ENCODE data around the gene KRT6A. TPM values are rescaled to one million over a fixed set of nuclear protein-coding genes. Genes with fewer than 3 reads are reported as not detected.

Gene KRT6A
- total and polyA plus RNA-seq, 4 donors = 0.02 to 0.05 TPM; not detected in 2

DNA sequence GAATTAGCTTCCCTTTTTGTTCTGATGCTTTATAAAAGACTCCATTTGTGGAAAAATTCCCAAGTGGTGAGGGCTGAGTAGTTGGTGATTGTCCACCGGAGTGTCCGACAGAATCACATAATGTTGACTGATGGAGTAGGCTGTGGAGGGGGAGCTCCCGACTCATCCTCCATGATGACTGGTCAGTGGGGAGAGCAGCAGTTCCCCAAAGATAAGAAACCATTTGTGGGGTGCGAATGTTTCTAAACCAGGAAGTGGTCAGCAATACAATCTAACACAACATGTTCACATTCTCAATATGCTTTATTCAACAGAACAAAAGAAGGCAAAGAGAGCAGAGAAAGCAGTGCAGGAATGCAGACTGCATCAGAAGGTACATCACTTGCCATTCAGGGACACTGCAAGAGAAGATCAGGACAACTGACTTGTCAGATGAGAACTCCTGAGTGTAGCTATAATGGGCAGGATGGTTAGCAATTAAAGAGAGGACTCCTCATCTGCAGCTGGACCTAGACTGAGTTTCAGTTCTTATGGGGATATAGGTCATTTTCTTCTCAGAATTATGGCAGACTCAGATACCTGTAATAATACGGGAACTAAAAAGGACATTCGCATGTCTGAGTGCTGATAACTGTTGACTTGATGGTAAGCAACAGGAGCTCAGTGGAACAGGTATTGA, 46.6 kb downstream of the KRT6A start:
- no peak for DNase-seq (ENCODE audit: low spot score)
- H3K27me3 ChIP-seq (ENCODE audit: control insufficient read depth in 4 of 4, insufficient read depth in 4 of 4, low read length in 3 of 4) = peaks cover 0 to 2% (median 0%) of the 10 kb centered on the region in 4 donors
- no peak overlapping the region for H3K27ac ChIP-seq (ENCODE audit: low read depth in 1 of 2, low read length in 2 of 2)
- WGBS = 87% methylated on average over 6 of the region's 6 CpGs
- no peaks in the 10 kb centered on the region for H3K9me3 ChIP-seq (ENCODE audit: control insufficient read depth in 4 of 4, low read length in 3 of 4)
- H3K9ac ChIP-seq (ENCODE audit: low read depth in 1 of 2, low read length in 2 of 2) = no peak overlapping the region
- no peaks in the 10 kb centered on the region for H3K36me3 ChIP-seq (ENCODE audit: control insufficient read depth in 4 of 4, insufficient read depth in 3 of 4, low read depth in 1 of 4, low read length in 3 of 4)
- TF ChIP-seq YY1 (IDR thresholded peaks at IDR 0.05) = no peak
- TF ChIP-seq, protein P1, sequence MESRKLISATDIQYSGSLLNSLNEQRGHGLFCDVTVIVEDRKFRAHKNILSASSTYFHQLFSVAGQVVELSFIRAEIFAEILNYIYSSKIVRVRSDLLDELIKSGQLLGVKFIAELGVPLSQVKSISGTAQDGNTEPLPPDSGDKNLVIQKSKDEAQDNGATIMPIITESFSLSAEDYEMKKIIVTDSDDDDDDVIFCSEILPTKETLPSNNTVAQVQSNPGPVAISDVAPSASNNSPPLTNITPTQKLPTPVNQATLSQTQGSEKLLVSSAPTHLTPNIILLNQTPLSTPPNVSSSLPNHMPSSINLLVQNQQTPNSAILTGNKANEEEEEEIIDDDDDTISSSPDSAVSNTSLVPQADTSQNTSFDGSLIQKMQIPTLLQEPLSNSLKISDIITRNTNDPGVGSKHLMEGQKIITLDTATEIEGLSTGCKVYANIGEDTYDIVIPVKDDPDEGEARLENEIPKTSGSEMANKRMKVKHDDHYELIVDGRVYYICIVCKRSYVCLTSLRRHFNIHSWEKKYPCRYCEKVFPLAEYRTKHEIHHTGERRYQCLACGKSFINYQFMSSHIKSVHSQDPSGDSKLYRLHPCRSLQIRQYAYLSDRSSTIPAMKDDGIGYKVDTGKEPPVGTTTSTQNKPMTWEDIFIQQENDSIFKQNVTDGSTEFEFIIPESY (IDR thresholded peaks at IDR 0.05) = no peak
- no peak for TF ChIP-seq NR2F2 (IDR thresholded peaks at IDR 0.05)
- no peaks in the 10 kb centered on the region for H3K4me1 ChIP-seq (ENCODE audit: control insufficient read depth in 4 of 4, insufficient read depth in 4 of 4, low read length in 3 of 4)
- H3K4me3 ChIP-seq (ENCODE audit: low read depth in 1 of 3, low read length in 3 of 3) = no peak overlapping the region

DNA sequence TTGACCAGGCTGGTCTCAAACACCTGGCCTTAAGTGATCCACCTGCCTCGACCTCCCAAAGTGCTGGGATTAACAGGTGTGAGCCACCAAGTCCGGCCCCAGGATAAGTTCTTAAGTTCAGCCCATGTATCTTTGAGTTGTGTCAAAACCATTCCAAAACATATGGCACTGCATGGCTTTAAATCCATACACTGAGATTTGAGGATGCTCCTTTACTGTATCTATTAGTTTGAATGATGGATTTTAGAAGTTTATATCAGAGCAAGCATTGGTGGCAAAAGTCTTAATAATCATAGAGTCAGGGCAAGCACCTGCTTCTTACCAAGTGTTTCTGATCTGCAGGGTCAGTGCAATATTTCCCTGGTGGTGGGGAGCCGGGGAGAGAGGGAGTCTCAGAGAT, 47.2 kb downstream of the KRT6A start:
- Histone ChIP-seq H3K4me3 (ENCODE audit: low read depth in 1 of 3, low read length in 3 of 3) (no peak overlapping the region), H3K27me3 (ENCODE audit: control insufficient read depth in 4 of 4, insufficient read depth in 4 of 4, low read length in 3 of 4) (peaks cover 0 to 4% (median 0%) of the 10 kb centered on the region in 4 donors), H3K36me3 (ENCODE audit: control insufficient read depth in 4 of 4, insufficient read depth in 3 of 4, low read depth in 1 of 4, low read length in 3 of 4) (no peaks in the 10 kb centered on the region), H3K9me3 (ENCODE audit: control insufficient read depth in 4 of 4, low read length in 3 of 4) (no peaks in the 10 kb centered on the region), H3K9ac (ENCODE audit: low read depth in 1 of 2, low read length in 2 of 2) (no peak overlapping the region), H3K27ac (ENCODE audit: low read depth in 1 of 2, low read length in 2 of 2) (no peak overlapping the region), H3K4me1 (ENCODE audit: control insufficient read depth in 4 of 4, insufficient read depth in 4 of 4, low read length in 3 of 4) (no peaks in the 10 kb centered on the region)
- TF ChIP-seq GABPA (IDR thresholded peaks at IDR 0.05 in 1 of 2, conservative IDR thresholded peaks at IDR 0.05 in 1 of 2) = no peak
- TF ChIP-seq RXRA (IDR thresholded peaks at IDR 0.05) = no peak
- no peak for TF ChIP-seq NR2F2 (IDR thresholded peaks at IDR 0.05)
- TF ChIP-seq, protein P2, sequence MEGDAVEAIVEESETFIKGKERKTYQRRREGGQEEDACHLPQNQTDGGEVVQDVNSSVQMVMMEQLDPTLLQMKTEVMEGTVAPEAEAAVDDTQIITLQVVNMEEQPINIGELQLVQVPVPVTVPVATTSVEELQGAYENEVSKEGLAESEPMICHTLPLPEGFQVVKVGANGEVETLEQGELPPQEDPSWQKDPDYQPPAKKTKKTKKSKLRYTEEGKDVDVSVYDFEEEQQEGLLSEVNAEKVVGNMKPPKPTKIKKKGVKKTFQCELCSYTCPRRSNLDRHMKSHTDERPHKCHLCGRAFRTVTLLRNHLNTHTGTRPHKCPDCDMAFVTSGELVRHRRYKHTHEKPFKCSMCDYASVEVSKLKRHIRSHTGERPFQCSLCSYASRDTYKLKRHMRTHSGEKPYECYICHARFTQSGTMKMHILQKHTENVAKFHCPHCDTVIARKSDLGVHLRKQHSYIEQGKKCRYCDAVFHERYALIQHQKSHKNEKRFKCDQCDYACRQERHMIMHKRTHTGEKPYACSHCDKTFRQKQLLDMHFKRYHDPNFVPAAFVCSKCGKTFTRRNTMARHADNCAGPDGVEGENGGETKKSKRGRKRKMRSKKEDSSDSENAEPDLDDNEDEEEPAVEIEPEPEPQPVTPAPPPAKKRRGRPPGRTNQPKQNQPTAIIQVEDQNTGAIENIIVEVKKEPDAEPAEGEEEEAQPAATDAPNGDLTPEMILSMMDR (IDR thresholded peaks at IDR 0.05; ENCODE audit: low read depth, low read length, missing input control) = no peak
- no peak for TF ChIP-seq HNF4A (conservative IDR thresholded peaks at IDR 0.05)
- no peak for TF ChIP-seq TAF1 (conservative IDR thresholded peaks at IDR 0.05)
- no peak for TF ChIP-seq EGR1 (IDR thresholded peaks at IDR 0.05; ENCODE audit: low read depth in 2 of 2)
- no peak for TF ChIP-seq HNF4G (IDR thresholded peaks at IDR 0.05)
- TF ChIP-seq, protein P1 (IDR thresholded peaks at IDR 0.05) = no peak
- no peak for TF ChIP-seq RAD21 (IDR thresholded peaks at IDR 0.05)
- no peak for TF ChIP-seq YY1 (IDR thresholded peaks at IDR 0.05)
- TF ChIP-seq, protein P3, sequence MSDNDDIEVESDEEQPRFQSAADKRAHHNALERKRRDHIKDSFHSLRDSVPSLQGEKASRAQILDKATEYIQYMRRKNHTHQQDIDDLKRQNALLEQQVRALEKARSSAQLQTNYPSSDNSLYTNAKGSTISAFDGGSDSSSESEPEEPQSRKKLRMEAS (IDR thresholded peaks at IDR 0.05) = no peak
- TF ChIP-seq FOXA1 (IDR thresholded peaks at IDR 0.05) = no peak
- TF ChIP-seq FOXA2 (IDR thresholded peaks at IDR 0.05) = no peak
- DNase-seq (ENCODE audit: low spot score) = no peak
- 73% methylated on average over 3 of the region's 3 CpGs for WGBS
